ENCODE data around the gene BCL3.

GRCh38 chr19:44731081-44731480 lies 17.4 kb upstream of the BCL3 start:
- TF ChIP-seq CTCF (conservative IDR thresholded peaks at IDR 0.05; ENCODE audit: low read depth, low read length) (no peak), BHLHE40 (IDR thresholded peaks at IDR 0.05; ENCODE audit: low read depth, low read length) (no peak), SMC3 (IDR thresholded peaks at IDR 0.05; ENCODE audit: low read depth, low read length) (no peak), CEBPB (IDR thresholded peaks at IDR 0.05; ENCODE audit: low read depth, low read length) (no peak), RCOR1 (IDR thresholded peaks at IDR 0.05; ENCODE audit: insufficient replicate concordance, low read length) (no peak), POLR2A (IDR thresholded peaks at IDR 0.05; ENCODE audit: low read depth, low read length) (no peak), MXI1 (IDR thresholded peaks at IDR 0.05; ENCODE audit: borderline replicate concordance, low read depth, low read length) (no peak), USF2 (IDR thresholded peaks at IDR 0.05; ENCODE audit: low read depth, low read length) (no peak), MAFK (IDR thresholded peaks at IDR 0.05; ENCODE audit: low read depth, low read length) (no peak), ELK1 (IDR thresholded peaks at IDR 0.05; ENCODE audit: borderline replicate concordance, low read depth, low read length) (no peak), FOS (IDR thresholded peaks at IDR 0.05; ENCODE audit: low read depth, low read length) (no peak), RFX5 (IDR thresholded peaks at IDR 0.05; ENCODE audit: low read depth, low read length) (no peak)
